IMR-90 (cell line): ENCODE results near the gene UMODL1. TPM values are rescaled to one million over a fixed set of nuclear protein-coding genes. Genes with fewer than 3 reads are reported as not detected.

Experiments used
- ATAC-seq: fragments of 200-7000 bp; cut with Tn5 transposase; 2 replicates; pipeline ENCODE4 v1.9.1; 2020; ENCODE audit warnings: low read depth, mild to moderate bottlenecking, moderate library complexity
- BruUV-seq: library from RNA; stranded (reverse); fragments of 400-500 nt; replicated peaks from 2 replicates; lab custom pipeline; 2021; lab: Mats Ljungman, UMichigan
- CTCF ChIA-PET: fragments of 300-600 bp; formaldehyde crosslinking; extraction: SDS; loops from one replicate; lab custom pipeline; 2021; ENCODE audit warnings: antibody characterized with exemption; lab: Yijun Ruan, JAX
- POLR2A ChIA-PET: fragments of 300-600 bp; sonication (Branson Sonifier 250); formaldehyde crosslinking; loops from one replicate; lab custom pipeline; 2022; ENCODE audit warnings: antibody characterized with exemption; ENCODE audit not compliant: unreplicated experiment; lab: Charles Lee
- DNase-seq: peaks from one replicate; pipeline ENCODE4 v3.0.0; 2013
- H2AFZ ChIP-seq: replicated peaks from 2 replicates; pipeline ENCODE3; 2013; ENCODE audit warnings: low read length, mild to moderate bottlenecking; ENCODE audit not compliant: poor library complexity
- H2AK5ac ChIP-seq: 2 replicates; pipeline ENCODE4 v1.6.1; 2013; ENCODE audit warnings: low read depth, low read length, inconsistent platforms
- H2AK9ac ChIP-seq: replicated peaks from 2 replicates; pipeline ENCODE3; 2013; ENCODE audit warnings: mild to moderate bottlenecking, low read depth, low read length, moderate library complexity; ENCODE audit not compliant: poor library complexity
- H2BK120ac ChIP-seq: 2 replicates; pipeline ENCODE4 v1.6.1; 2013; ENCODE audit warnings: low read depth, low read length, inconsistent platforms
- H2BK15ac ChIP-seq: 3 replicates; pipeline ENCODE4 v1.6.1; 2013; ENCODE audit warnings: low read depth, low read length, inconsistent platforms
- H2BK20ac ChIP-seq: 2 replicates; pipeline ENCODE4 v1.6.1; 2013; ENCODE audit warnings: low read depth, mild to moderate bottlenecking, inconsistent platforms, low read length, moderate library complexity
- H2BK5ac ChIP-seq: 2 replicates; pipeline ENCODE4 v1.6.1; 2013; ENCODE audit warnings: mild to moderate bottlenecking, low read depth, low read length, inconsistent platforms; ENCODE audit not compliant: poor library complexity, severe bottlenecking
- H3K14ac ChIP-seq: replicated peaks from 2 replicates; pipeline ENCODE4 v1.6.1; 2013; ENCODE audit warnings: low read depth, low read length, inconsistent platforms
- H3K18ac ChIP-seq: 2 replicates; pipeline ENCODE4 v1.6.1; 2013; ENCODE audit warnings: low read depth, low read length, control low read depth
- H3K23ac ChIP-seq: 2 replicates; pipeline ENCODE4 v1.6.1; 2013; ENCODE audit warnings: low read depth, low read length, inconsistent platforms
- H3K27ac ChIP-seq: 2 replicates; pipeline ENCODE4 v1.5.1; 2013; ENCODE audit warnings: mild to moderate bottlenecking, control low read depth, low read length; ENCODE audit not compliant: insufficient read depth
- H3K27me3 ChIP-seq: 2 replicates; pipeline ENCODE4 v1.6.1; 2013; ENCODE audit warnings: low read length; ENCODE audit not compliant: control insufficient read depth, insufficient read depth
- H3K36me3 ChIP-seq: 2 replicates; pipeline ENCODE4 v1.6.1; 2013; ENCODE audit warnings: low read length, mixed read lengths; ENCODE audit not compliant: control insufficient read depth, insufficient read depth
- H3K4ac ChIP-seq: 2 replicates; pipeline ENCODE4 v1.6.1; 2013; ENCODE audit warnings: low read depth, low read length, inconsistent platforms
- H3K4me1 ChIP-seq: 2 replicates; pipeline ENCODE4 v1.6.1; 2013; ENCODE audit warnings: low read length, mixed read lengths; ENCODE audit not compliant: control insufficient read depth, insufficient read depth
- H3K4me2 ChIP-seq: 2 replicates; pipeline ENCODE4 v1.6.1; 2013; ENCODE audit warnings: low read depth, mild to moderate bottlenecking, control low read depth, low read length, moderate library complexity
- H3K4me3 ChIP-seq: 2 replicates; pipeline ENCODE4 v1.5.1; 2013; ENCODE audit warnings: low read depth, mild to moderate bottlenecking, control low read depth, low read length, moderate library complexity; ENCODE audit not compliant: insufficient read depth
- H3K56ac ChIP-seq: 2 replicates; pipeline ENCODE4 v1.6.1; 2013; ENCODE audit warnings: low read length, inconsistent platforms; ENCODE audit not compliant: insufficient read depth; ENCODE audit errors: extremely low read depth
- H3K79me1 ChIP-seq, 2 experiments: 2 replicates each; pipeline ENCODE4 v1.6.1; 2013; ENCODE audit warnings: low read length in 2 of 2, inconsistent platforms in 1 of 2, low read depth in 1 of 2
- H3K9ac ChIP-seq: 2 replicates; pipeline ENCODE4 v1.6.1; 2013; ENCODE audit warnings: low read depth, low read length, control low read depth
- H3K9me1 ChIP-seq: 2 replicates; pipeline ENCODE4 v1.6.1; 2013; ENCODE audit warnings: low read length, inconsistent platforms; ENCODE audit not compliant: insufficient read depth
- H3K9me3 ChIP-seq: 2 replicates; pipeline ENCODE4 v1.6.1; 2013; ENCODE audit warnings: low read length; ENCODE audit not compliant: control insufficient read depth, insufficient read depth
- H4K20me1 ChIP-seq: 2 replicates; pipeline ENCODE4 v1.6.1; 2013; ENCODE audit warnings: low read length, inconsistent platforms; ENCODE audit not compliant: insufficient read depth
- H4K5ac ChIP-seq: 2 replicates; pipeline ENCODE4 v1.6.1; 2013; ENCODE audit warnings: mild to moderate bottlenecking, low read depth, low read length, control low read depth
- H4K8ac ChIP-seq, 2 experiments: 2 replicates each; pipeline ENCODE4 v1.6.1; 2013; ENCODE audit warnings: low read depth in 2 of 2, low read length in 2 of 2, control low read depth in 1 of 2, inconsistent platforms in 1 of 2
- H4K91ac ChIP-seq: 2 replicates; pipeline ENCODE4 v1.6.1; 2013; ENCODE audit warnings: low read depth, low read length, inconsistent platforms; ENCODE audit not compliant: insufficient read depth
- BHLHE40 ChIP-seq: fragments of 150-350 bp; IDR thresholded peaks from 2 replicates; pipeline ENCODE4 v1.6.1; 2016; ENCODE audit warnings: mild to moderate bottlenecking, low read depth, low read length
- CEBPB ChIP-seq: IDR thresholded peaks from 2 replicates; pipeline ENCODE4 v1.6.1; 2012; ENCODE audit warnings: low read depth, low read length, improper control_type of control experiment
- FOS ChIP-seq: fragments of 150-350 bp; IDR thresholded peaks from 2 replicates; pipeline ENCODE4 v1.6.1; 2016; ENCODE audit warnings: low read depth, low read length
- MAFK ChIP-seq: IDR thresholded peaks from 2 replicates; pipeline ENCODE4 v1.6.1; 2012; ENCODE audit warnings: low read depth, low read length, improper control_type of control experiment
- MAZ ChIP-seq: IDR thresholded peaks from 2 replicates; pipeline ENCODE4 v1.6.1; 2012; ENCODE audit warnings: low read depth, mild to moderate bottlenecking, low read length, improper control_type of control experiment, moderate library complexity, borderline replicate concordance
- MXI1 ChIP-seq: IDR thresholded peaks from 2 replicates; pipeline ENCODE4 v1.6.1; 2012; ENCODE audit warnings: low read depth, mild to moderate bottlenecking, low read length, moderate library complexity, borderline replicate concordance
- NFE2L2 ChIP-seq: fragments of 150-350 bp; IDR thresholded peaks from 2 replicates; pipeline ENCODE4 v1.6.1; 2016; ENCODE audit warnings: low read depth, mild to moderate bottlenecking, low read length
- RAD21 ChIP-seq: IDR thresholded peaks from 2 replicates; pipeline ENCODE4 v1.6.1; 2012; ENCODE audit warnings: low read length, improper control_type of control experiment
- RCOR1 ChIP-seq: IDR thresholded peaks from 2 replicates; pipeline ENCODE4 v1.6.1; 2012; ENCODE audit warnings: mild to moderate bottlenecking, low read length, improper control_type of control experiment; ENCODE audit not compliant: insufficient replicate concordance
- RFX5 ChIP-seq: IDR thresholded peaks from 2 replicates; pipeline ENCODE4 v1.8.0; 2012; ENCODE audit warnings: low read depth, mild to moderate bottlenecking, low read length, moderate library complexity
- SMC3 ChIP-seq: fragments of 150-350 bp; IDR thresholded peaks from 2 replicates; pipeline ENCODE4 v1.6.1; 2016; ENCODE audit warnings: low read depth, mild to moderate bottlenecking, antibody characterized with exemption, low read length, moderate library complexity
- USF2 ChIP-seq: fragments of 150-350 bp; IDR thresholded peaks from 2 replicates; pipeline ENCODE4 v1.6.1; 2017; ENCODE audit warnings: mild to moderate bottlenecking, antibody characterized with exemption, low read length, low read depth
- WGBS, 2 experiments: methylation state at CpG; one replicate each; pipeline versions ENCODE4 v1.1.5 to v1.1.7; 2013; ENCODE audit warnings: missing lambda C conversion rate in 2 of 2; ENCODE audit not compliant: insufficient read length in 1 of 2; ENCODE audit errors: extremely low coverage in 2 of 2; 5-methylcytosine and 5-hydroxymethylcytosine counted together
- dilution Hi-C: fragments of 300-500 bp; cut with HindIII; formaldehyde crosslinking; loops from one replicate; pipeline ENCODE4 v1.14.3; 2018; ENCODE audit warnings: low sequenced_read_pairs; ENCODE audit not compliant: unreplicated experiment
- in situ Hi-C: fragments of 300-500 bp; cut with MboI; formaldehyde crosslinking; loops from 3 replicates; pipeline ENCODE4 v1.14.3; 2019; ENCODE audit warnings: low sequenced_read_pairs, inconsistent platforms, mixed read lengths
- intact Hi-C: fragments of 100-400 bp; cut with micrococcal nuclease; formaldehyde crosslinking; loops from 2 replicates; pipeline ENCODE4 v1.10.0; 2022
- polyA plus RNA-seq, 3 experiments: library from polyadenylated mRNA; depleted of rRNA; stranded (reverse); fragments of >200 nt; gene quantifications; 2 replicates each; pipeline ENCODE4 v1.2.3, GENCODE V29; 2012; ENCODE audit warnings: low replicate concordance in 1 of 3
- total RNA-seq: library from RNA; depleted of rRNA; stranded (reverse); fragments of >200 nt; gene quantifications from 2 replicates; pipeline ENCODE4 v1.2.3, GENCODE V29; 2012

The UMODL1 gene
- total and polyA plus RNA-seq, 2 of the 4 experiments (the other 2 are of a cell fraction): 0.02 TPM; not detected in 1

GRCh38 chr21:42038393-42038792 is 32.7 kb upstream of the UMODL1 start:
- peak overlapping the region; percentile 97 to 99; a peak in 3 of 4 replicates for H4K8ac ChIP-seq
- WGBS, 2 experiments: 75% methylated on average over 4 of the region's 10 CpGs; no CpG with 5 or more reads in 1 of the 2 experiments
- in situ Hi-C loops: no loop called here
- no peak overlapping the region for H2AFZ ChIP-seq
- H2BK20ac ChIP-seq: peak overlapping the region; percentile 100
- H2BK15ac ChIP-seq: peak overlapping the region; percentile 98; the same call in 2 of the 3 replicates
- ChIA-PET CTCF (interaction anchor here (1.3 kb wide), 1 partner anchor 33 kb away, joined by 3 read pairs; no protein-coding TSS in a partner anchor), POLR2A (no interaction called here)
- peak overlapping the region; percentile 100 for H2BK120ac ChIP-seq
- dilution Hi-C loops: no loop called here
- peak overlapping the region; percentile 100 for H3K4ac ChIP-seq
- H4K91ac ChIP-seq: peak overlapping the region; percentile 100
- H3K4me3 ChIP-seq: no peak overlapping the region
- peak overlapping the region; percentile 99 for H2BK5ac ChIP-seq
- peak overlapping the region; percentile 99 for H3K14ac ChIP-seq
- H2AK5ac ChIP-seq: peak overlapping the region; percentile 98
- intact Hi-C loops: loop anchor here (2.0 kb wide), 1 partner anchor 14 kb away; no protein-coding TSS in a partner anchor
- no peaks in the 10 kb centered on the region for H3K36me3 ChIP-seq
- H3K27me3 ChIP-seq: no peaks in the 10 kb centered on the region
- DNase-seq: no peak
- peak overlapping the region; percentile 96; the same call in 1 of the 2 replicates for H3K27ac ChIP-seq
- no peak for TF ChIP-seq RFX5
- TF ChIP-seq RAD21: no peak
- no peak for TF ChIP-seq SMC3
- no peak for TF ChIP-seq MAZ
- no peak for TF ChIP-seq BHLHE40
- TF ChIP-seq CEBPB: no peak
- TF ChIP-seq USF2: no peak
- no peak for TF ChIP-seq FOS
- TF ChIP-seq NFE2L2: no peak
- no peak for TF ChIP-seq RCOR1
- no peak for TF ChIP-seq MAFK
- TF ChIP-seq MXI1: no peak
- H2AK9ac ChIP-seq: no peak overlapping the region
- peak overlapping the region; percentile 53 for H4K5ac ChIP-seq
- no peaks in the 10 kb centered on the region; the same call in 1 of the 2 replicates for H3K9me3 ChIP-seq
- peaks cover 17% of the 10 kb centered on the region for H3K9me1 ChIP-seq
- no peak for ATAC-seq
- H3K56ac ChIP-seq: no peak overlapping the region; the same call in 1 of the 2 replicates
- H3K79me1 ChIP-seq: peaks cover 0 to 3% of the 10 kb centered on the region in 2 experiments; a peak in 1 of 4 replicates
- BruUV-seq: no TSS peak
- H3K18ac ChIP-seq: peak overlapping the region; percentile 33
- no peak overlapping the region for H3K9ac ChIP-seq
- no peak overlapping the region for H3K4me2 ChIP-seq
- H3K4me1 ChIP-seq: peaks cover 26% of the 10 kb centered on the region
- no peaks in the 10 kb centered on the region for H4K20me1 ChIP-seq
- H3K23ac ChIP-seq: 0 out of 2 replicates have a peak overlapping the region, but pooled peaks have one; percentile 10
